Neutrophil (primary cell): ENCODE measurements around the gene LDB2.

ENCODE experiments used
- H3K27ac ChIP-seq: fragments of 200-600 bp; sonication (generic); 2 replicates; pipeline ENCODE4 v1.5.1; 2016; ENCODE audit warnings: mild to moderate bottlenecking, moderate library complexity
- H3K27me3 ChIP-seq: fragments of 200-600 bp; sonication (generic); 2 replicates; pipeline ENCODE4 v1.6.0; 2016; ENCODE audit warnings: mild to moderate bottlenecking
- H3K36me3 ChIP-seq: fragments of 200-600 bp; sonication (generic); 2 replicates; pipeline ENCODE4 v1.5.1; 2017
- H3K4me1 ChIP-seq, 2 experiments: fragments of 200-600 bp in 1 of 2; sonication (generic) in 1 of 2; 1 replicate in 1 of 2; 2 replicates in 1 of 2; pipeline versions ENCODE4 v1.5.1 to v1.6.1; 2013 to 2016; ENCODE audit warnings: low read depth in 1 of 2, low read length in 1 of 2, mild to moderate bottlenecking in 1 of 2, moderate library complexity in 1 of 2; ENCODE audit not compliant: control insufficient read depth in 1 of 2, insufficient read depth in 1 of 2
- H3K4me3 ChIP-seq, 2 experiments: fragments of 200-600 bp in 1 of 2; sonication (generic) in 1 of 2; 1 replicate in 1 of 2; 2 replicates in 1 of 2; pipeline ENCODE4 v1.5.1; 2013 to 2016; ENCODE audit warnings: low read depth in 1 of 2, low read length in 1 of 2, mild to moderate bottlenecking in 1 of 2, moderate library complexity in 1 of 2
- H3K9me3 ChIP-seq: fragments of 200-600 bp; sonication (generic); 2 replicates; pipeline ENCODE4 v1.5.1; 2016
- TF ChIP-seq, protein P1 (sequence below): fragments of 200-600 bp; sonication (generic); IDR thresholded peaks from 2 replicates; pipeline ENCODE4 v1.5.1; 2016; ENCODE audit warnings: antibody characterized with exemption

LDB2 gene

GRCh38 chr4:16801356-16801755 is 97.1 kb downstream of the LDB2 start:
- Histone ChIP-seq H3K27ac (no peak overlapping the region), H3K27me3 (no peaks in the 10 kb centered on the region)
- TF ChIP-seq, protein P1, sequence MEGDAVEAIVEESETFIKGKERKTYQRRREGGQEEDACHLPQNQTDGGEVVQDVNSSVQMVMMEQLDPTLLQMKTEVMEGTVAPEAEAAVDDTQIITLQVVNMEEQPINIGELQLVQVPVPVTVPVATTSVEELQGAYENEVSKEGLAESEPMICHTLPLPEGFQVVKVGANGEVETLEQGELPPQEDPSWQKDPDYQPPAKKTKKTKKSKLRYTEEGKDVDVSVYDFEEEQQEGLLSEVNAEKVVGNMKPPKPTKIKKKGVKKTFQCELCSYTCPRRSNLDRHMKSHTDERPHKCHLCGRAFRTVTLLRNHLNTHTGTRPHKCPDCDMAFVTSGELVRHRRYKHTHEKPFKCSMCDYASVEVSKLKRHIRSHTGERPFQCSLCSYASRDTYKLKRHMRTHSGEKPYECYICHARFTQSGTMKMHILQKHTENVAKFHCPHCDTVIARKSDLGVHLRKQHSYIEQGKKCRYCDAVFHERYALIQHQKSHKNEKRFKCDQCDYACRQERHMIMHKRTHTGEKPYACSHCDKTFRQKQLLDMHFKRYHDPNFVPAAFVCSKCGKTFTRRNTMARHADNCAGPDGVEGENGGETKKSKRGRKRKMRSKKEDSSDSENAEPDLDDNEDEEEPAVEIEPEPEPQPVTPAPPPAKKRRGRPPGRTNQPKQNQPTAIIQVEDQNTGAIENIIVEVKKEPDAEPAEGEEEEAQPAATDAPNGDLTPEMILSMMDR: no peak

GRCh38 chr4:16794816-16795445 is 103.5 kb downstream of the LDB2 start:
- H3K4me3 ChIP-seq: no peak overlapping the region
- H3K27ac ChIP-seq: no peak overlapping the region
- H3K27me3 ChIP-seq: no peaks in the 10 kb centered on the region
- no peaks in the 10 kb centered on the region for H3K4me1 ChIP-seq
- TF ChIP-seq, protein P1: no peak
- H3K9me3 ChIP-seq: no peaks in the 10 kb centered on the region
- no peaks in the 10 kb centered on the region for H3K36me3 ChIP-seq

More at GRCh38 chr4:16801356-16801755, 97.1 kb downstream of the LDB2 start:
- Histone ChIP-seq H3K4me1 (no peaks in the 10 kb centered on the region), H3K4me3 (no peak overlapping the region), H3K36me3 (no peaks in the 10 kb centered on the region), H3K9me3 (no peaks in the 10 kb centered on the region)

DNA sequence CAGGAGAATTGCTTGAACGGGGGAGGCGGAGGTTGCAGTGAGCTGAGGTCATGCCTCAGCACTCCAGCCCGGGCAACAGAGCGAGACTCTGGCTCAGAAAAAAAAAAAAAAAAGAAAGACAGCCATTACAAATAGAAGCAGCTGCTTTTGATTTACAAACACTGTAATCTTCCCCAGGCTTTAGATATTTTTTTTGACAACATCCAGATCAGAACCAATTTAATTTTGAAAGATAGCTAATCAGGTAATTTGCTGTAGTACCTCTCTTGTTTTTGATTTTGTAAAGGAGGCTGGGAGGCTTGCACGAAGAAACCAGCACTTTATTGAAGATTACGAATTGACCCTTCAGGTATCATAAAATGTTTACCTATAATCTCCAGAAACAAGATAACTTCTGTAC is 107.0 kb downstream of the LDB2 start:
- H3K27me3 ChIP-seq: no peaks in the 10 kb centered on the region
- H3K4me1 ChIP-seq: no peaks in the 10 kb centered on the region
- TF ChIP-seq, protein P1: no peak

DNA sequence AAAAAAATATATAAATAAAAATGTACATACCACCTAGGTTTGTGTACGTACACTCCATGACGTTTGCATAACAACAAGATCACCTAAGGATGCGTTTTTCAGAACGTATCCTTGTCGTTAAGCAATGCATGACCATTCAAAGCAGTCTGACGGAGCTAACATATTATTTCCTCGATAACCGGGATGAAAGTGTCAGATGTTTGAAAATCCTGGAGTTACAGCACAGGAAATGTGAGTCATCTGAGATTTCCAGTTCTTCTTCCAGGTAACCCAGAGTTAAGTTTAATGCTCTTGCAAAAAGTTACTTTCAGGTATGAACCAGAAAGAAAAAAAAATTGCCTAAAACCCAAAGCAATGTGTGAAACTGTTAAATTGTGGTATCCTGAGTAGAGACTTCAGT is 107.9 kb downstream of the LDB2 start:
- TF ChIP-seq, protein P1: no peak

More for the DNA sequence above, 107.0 kb downstream of the LDB2 start:
- H3K36me3 ChIP-seq: no peaks in the 10 kb centered on the region
- no peak overlapping the region for H3K4me3 ChIP-seq
- no peaks in the 10 kb centered on the region for H3K9me3 ChIP-seq
- no peak overlapping the region for H3K27ac ChIP-seq

DNA sequence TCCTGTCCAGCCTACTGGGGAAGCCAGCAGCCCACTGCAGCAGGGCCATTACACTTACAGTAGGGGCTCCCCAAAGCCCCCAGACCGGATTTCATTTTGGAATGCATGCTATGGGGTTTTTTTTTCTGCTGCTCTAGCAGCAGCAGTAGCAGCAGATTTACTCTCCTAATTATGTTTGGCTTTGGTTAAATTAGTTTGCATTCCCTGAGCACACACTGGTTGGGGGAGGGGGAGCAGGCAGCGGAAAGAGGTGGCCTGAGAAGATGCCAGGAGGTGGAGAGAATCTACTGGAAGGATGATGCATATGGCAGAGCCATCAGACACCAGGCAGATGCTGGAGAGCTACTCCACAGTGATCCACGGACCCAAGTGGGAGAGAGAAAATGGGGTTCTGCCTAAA is 109.6 kb downstream of the LDB2 start:
- no peaks in the 10 kb centered on the region for H3K36me3 ChIP-seq
- no peaks in the 10 kb centered on the region for H3K9me3 ChIP-seq
- H3K27me3 ChIP-seq: no peaks in the 10 kb centered on the region
- H3K4me3 ChIP-seq: no peak overlapping the region
- H3K27ac ChIP-seq: no peak overlapping the region
- H3K4me1 ChIP-seq: no peaks in the 10 kb centered on the region
- TF ChIP-seq, protein P1: no peak

More for the DNA sequence above, 107.9 kb downstream of the LDB2 start:
- Histone ChIP-seq H3K4me3 (no peak overlapping the region), H3K4me1 (no peaks in the 10 kb centered on the region), H3K27me3 (no peaks in the 10 kb centered on the region), H3K9me3 (no peaks in the 10 kb centered on the region), H3K27ac (no peak overlapping the region), H3K36me3 (no peaks in the 10 kb centered on the region)
